Lower leg skin (tissue), 4 donors: ENCODE results near the gene CHTF18. TPM values are rescaled to one million over a fixed set of nuclear protein-coding genes. Genes with fewer than 3 reads are reported as not detected.

ENCODE experiments used
- DNase-seq, 2 donors: peaks; one replicate each; pipeline ENCODE4 v3.0.0-alpha.2; 2019; ENCODE audit warnings: low spot score in 2 of 2
- H3K4me3 ChIP-seq: fragments of 200-600 bp; sonication (generic); 2 replicates; pipeline ENCODE4 v1.5.1; 2017; ENCODE audit warnings: mild to moderate bottlenecking, low read depth; ENCODE audit not compliant: poor library complexity, severe bottlenecking
- CTCF ChIP-seq, 3 donors: fragments of 450-650 bp; IDR thresholded peaks; one replicate each; pipeline ENCODE4 v1.5.1; 2016; ENCODE audit warnings: antibody characterized with exemption in 3 of 3, mild to moderate bottlenecking in 3 of 3, moderate library complexity in 2 of 3
- POLR2A ChIP-seq, 2 donors: fragments of 450-650 bp; IDR thresholded peaks; one replicate each; pipeline ENCODE4 v1.6.1; 2016 to 2017; ENCODE audit warnings: antibody characterized with exemption in 2 of 2, mild to moderate bottlenecking in 1 of 2, moderate library complexity in 1 of 2
- WGBS, 2 donors: methylation state at CpG; one replicate each; pipeline ENCODE4 v1.1.5; 2018; 5-methylcytosine and 5-hydroxymethylcytosine counted together
- intact Hi-C: fragments of 100-400 bp; cut with DNase I; formaldehyde crosslinking; loops from one replicate; pipeline ENCODE4 v1.15.0; 2023; ENCODE audit warnings: low total_unique reads
- total RNA-seq, 4 donors: library from RNA; depleted of rRNA; stranded (reverse); fragments of >200 nt; gene quantifications; one replicate each; pipeline ENCODE4 v1.1.0, GENCODE V29; 2016

CHTF18 gene
- total RNA-seq, 4 donors from 2014 or later = 4.6 to 23.4 (median 12.2) TPM

- TF ChIP-seq POLR2A (IDR thresholded peaks at IDR 0.05) (no peak), CTCF (IDR thresholded peaks at IDR 0.05) (no peak)
- intact Hi-C loops = no loop called here
- 83 to 86% methylated on average over 19 to 21 of the region's 21 CpGs for WGBS, 2 donors
- no peak overlapping the region for H3K4me3 ChIP-seq
- DNase-seq = no peak
Observed at GRCh38 chr16:743794-744500, 44.5 kb upstream of the CHTF18 start.

GRCh38 chr16:745739-746138, 42.7 kb upstream of the CHTF18 start:
- no peak for TF ChIP-seq POLR2A (IDR thresholded peaks at IDR 0.05)
- TF ChIP-seq CTCF (IDR thresholded peaks at IDR 0.05) = no peak
- WGBS, 2 donors = 8 to 10% methylated on average over 12 to 14 of the region's 14 CpGs
- no peak for DNase-seq

GRCh38 chr16:746637-747036, 41.8 kb upstream of the CHTF18 start:
- intact Hi-C loops = no loop called here

More at GRCh38 chr16:745739-746138, 42.7 kb upstream of the CHTF18 start:
- intact Hi-C loops = no loop called here
- no peak overlapping the region for H3K4me3 ChIP-seq

GRCh38 chr16:747978-748746, 40.3 kb upstream of the CHTF18 start:
- H3K4me3 ChIP-seq = no peak overlapping the region
- 67 to 69% methylated on average over 36 to 39 of the region's 39 CpGs for WGBS, 2 donors
- TF ChIP-seq POLR2A (IDR thresholded peaks at IDR 0.05) (no peak), CTCF (IDR thresholded peaks at IDR 0.05) (no peak)
- intact Hi-C loops = no loop called here
- no peak for DNase-seq

More at GRCh38 chr16:746637-747036, 41.8 kb upstream of the CHTF18 start:
- DNase-seq = no peak
- 78 to 85% methylated on average over 9 to 13 of the region's 13 CpGs for WGBS, 2 donors
- TF ChIP-seq POLR2A (IDR thresholded peaks at IDR 0.05) (no peak), CTCF (IDR thresholded peaks at IDR 0.05) (no peak)
- no peak overlapping the region for H3K4me3 ChIP-seq

GRCh38 chr16:749010-749409, 39.4 kb upstream of the CHTF18 start:
- H3K4me3 ChIP-seq = no peak overlapping the region
- intact Hi-C loops = no loop called here
- TF ChIP-seq CTCF (IDR thresholded peaks at IDR 0.05) = no peak
- TF ChIP-seq POLR2A (IDR thresholded peaks at IDR 0.05) = no peak
- no peak for DNase-seq
- WGBS, 2 donors = 71 to 88% methylated on average over 6 of the region's 6 CpGs
